Brain microvascular endothelial cell (primary cell): ENCODE measurements around the gene TRIM52.
"Not testable (repeated sequence)": the region's sequence is repeated elsewhere in the genome, so short reads cannot be mapped to it uniquely, and the experiment has no call there.

Source experiments
- DNase-seq: peaks from one replicate; pipeline ENCODE4 v3.0.0-alpha.2; 2020
- H3K27ac ChIP-seq: fragments of 250-450 bp; sonication (Bioruptor Pico); 2 replicates; pipeline ENCODE4 v1.5.1; 2020; ENCODE audit warnings: mild to moderate bottlenecking, moderate library complexity
- H3K27me3 ChIP-seq: fragments of 250-450 bp; sonication (Bioruptor Pico); replicated peaks from 2 replicates; pipeline ENCODE4 v1.5.1; 2020; ENCODE audit warnings: mild to moderate bottlenecking
- H3K36me3 ChIP-seq: fragments of 250-450 bp; sonication (Bioruptor Pico); replicated peaks from 2 replicates; pipeline ENCODE4 v1.5.1; 2020; ENCODE audit warnings: mild to moderate bottlenecking
- H3K4me3 ChIP-seq: 2 replicates; pipeline ENCODE4 v1.5.1; 2011; ENCODE audit warnings: low read depth, mild to moderate bottlenecking, control low read depth, low read length, moderate library complexity
- CTCF ChIP-seq: IDR thresholded peaks from 2 replicates; pipeline ENCODE4 v1.5.1; 2011; ENCODE audit warnings: low read depth, mild to moderate bottlenecking, moderate library complexity, low read length, control low read depth, inconsistent platforms; ENCODE audit errors: missing control alignments
- in situ Hi-C: cut with HindIII; loops from 2 replicates; pipeline ENCODE4 v1.10.0; 2017; ENCODE audit warnings: low sequenced_read_pairs, low pct_ligation_motif_present

The TRIM52 gene

DNA sequence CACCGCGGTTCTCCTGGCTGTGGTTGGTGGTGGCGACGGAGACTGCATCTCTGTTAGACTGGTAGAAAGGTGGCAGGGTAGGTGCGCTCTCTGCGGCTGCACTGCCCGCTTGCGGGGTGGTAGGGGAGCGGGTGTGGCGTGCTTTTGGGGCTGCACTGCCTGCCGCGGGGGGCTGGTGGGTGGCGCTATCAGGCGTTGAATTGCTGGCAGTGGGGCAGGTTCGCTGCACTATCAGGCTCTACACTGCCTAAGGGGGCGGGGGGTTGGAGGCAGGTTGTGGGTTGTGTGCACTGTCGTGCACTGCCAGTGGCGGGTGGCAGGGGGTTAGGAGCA is 21.0 kb upstream of the TRIM52 start:
- no peak for DNase-seq
- in situ Hi-C loops, result no loop called here
- Histone ChIP-seq H3K4me3 (no peak overlapping the region), H3K36me3 (no peaks in the 10 kb centered on the region), H3K27me3 (no peaks in the 10 kb centered on the region), H3K27ac (no peak overlapping the region)
- no peak for TF ChIP-seq CTCF

DNA sequence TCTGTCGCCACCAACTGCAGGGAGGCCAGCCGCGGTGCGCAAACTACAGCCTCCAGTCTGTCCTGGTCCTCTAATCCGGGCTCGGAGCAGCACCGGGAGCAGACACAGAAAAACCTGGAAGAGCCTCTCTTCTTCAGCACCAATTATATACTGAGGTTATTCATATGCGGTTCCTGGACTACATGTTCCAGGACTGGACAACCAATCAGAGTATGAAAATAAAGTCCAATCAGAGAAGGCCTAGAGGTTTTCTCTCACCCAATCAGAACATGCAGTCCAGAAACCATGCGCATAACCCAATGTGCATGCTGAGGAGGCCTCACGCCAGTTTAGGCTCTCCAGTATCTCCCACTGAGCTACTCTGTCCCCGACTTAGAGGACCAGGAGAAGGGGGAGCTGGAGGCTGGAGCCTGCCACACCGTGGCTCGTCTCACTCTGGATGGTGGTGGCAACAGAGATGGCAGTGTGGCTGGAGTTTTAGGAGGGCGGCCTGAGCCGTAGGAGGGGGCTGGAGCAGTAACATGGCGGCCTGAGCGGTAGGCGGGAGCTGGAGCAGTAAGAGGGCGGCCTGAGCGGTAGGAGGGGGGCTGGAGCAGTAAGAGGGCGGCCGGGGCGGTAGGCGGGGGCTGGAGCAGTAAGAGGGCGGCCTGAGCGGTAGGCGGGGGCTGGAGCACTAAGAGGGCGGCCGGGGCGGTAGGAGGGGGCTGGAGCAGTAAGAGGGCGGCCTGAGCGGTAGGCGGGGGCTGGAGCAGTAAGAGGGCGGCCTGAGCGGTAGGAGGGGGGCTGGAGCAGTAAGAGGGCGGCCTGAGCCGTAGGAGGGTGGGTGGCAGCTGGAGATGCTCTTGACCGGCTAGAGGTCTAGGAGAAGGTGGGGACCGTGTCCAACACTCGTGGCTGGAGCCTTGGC is 20.4 kb upstream of the TRIM52 start:
- TF ChIP-seq CTCF, result no peak
- in situ Hi-C loops, result no loop called here
- no peak for DNase-seq
- H3K4me3 ChIP-seq, result no peak overlapping the region
- H3K36me3 ChIP-seq, result no peaks in the 10 kb centered on the region
- H3K27ac ChIP-seq, result no peak overlapping the region
- H3K27me3 ChIP-seq, result no peaks in the 10 kb centered on the region

DNA sequence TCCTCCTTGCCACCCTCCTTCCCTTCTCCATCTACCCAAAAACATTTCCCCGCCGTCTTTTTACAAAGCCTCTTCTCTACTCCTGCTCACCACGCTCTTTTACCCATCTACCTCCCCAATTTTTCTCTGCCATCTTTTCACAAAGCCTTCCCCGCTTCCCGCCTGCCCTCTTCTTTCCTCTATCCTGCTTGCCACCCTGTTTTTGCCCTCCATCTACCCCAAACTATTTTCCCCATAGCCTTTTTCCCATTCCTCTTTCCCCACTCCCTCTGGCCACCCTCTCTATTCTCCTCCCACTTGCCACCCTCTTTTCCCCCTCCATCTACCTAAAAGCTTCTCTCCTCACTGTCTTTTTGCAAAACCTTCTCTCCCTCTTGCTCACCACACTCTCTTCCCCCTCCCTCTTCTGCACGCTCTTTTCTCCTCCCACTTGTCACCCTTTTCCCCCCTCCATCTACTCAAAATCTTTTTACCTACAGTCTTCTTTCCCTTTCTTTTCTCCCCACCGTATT is 19.4 kb upstream of the TRIM52 start:
- Histone ChIP-seq H3K27me3 (no peaks in the 10 kb centered on the region), H3K36me3 (no peaks in the 10 kb centered on the region), H3K4me3 (no peak overlapping the region), H3K27ac (no peak overlapping the region)
- in situ Hi-C loops, result no loop called here
- DNase-seq, result no peak
- TF ChIP-seq CTCF, result no peak

GRCh38 chr5:181273433-181273744 is 12.4 kb upstream of the TRIM52 start:
- in situ Hi-C loops, H3K4me3 ChIP-seq, DNase-seq, H3K27me3 ChIP-seq, H3K36me3 ChIP-seq, H3K27ac ChIP-seq: not testable (repeated sequence)

GRCh38 chr5:181271081-181271480 is 10.1 kb upstream of the TRIM52 start:
- H3K27ac ChIP-seq, result no peak overlapping the region
- H3K36me3 ChIP-seq, result no peaks in the 10 kb centered on the region
- TF ChIP-seq CTCF, result no peak

DNA sequence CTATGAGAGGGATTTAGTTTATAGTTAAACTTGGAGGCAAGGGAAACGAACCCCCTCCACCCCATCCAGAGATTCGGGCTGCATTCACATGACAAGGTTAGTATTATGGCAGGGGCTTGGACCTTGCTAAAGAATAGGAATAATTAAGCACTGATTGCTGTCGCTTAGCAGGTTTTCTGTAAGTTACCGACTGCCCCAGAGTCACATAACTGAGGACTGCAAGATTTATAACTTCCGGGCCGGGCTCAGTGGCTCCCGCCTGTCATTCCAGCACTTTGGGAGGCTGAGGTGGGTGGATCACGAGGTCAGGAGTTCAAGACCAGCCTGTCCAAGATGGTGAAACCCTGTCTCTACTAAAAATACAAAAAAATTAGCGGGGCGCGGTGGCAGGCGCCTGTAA is 7.0 kb upstream of the TRIM52 start:
- H3K36me3 ChIP-seq, DNase-seq, H3K27ac ChIP-seq, H3K4me3 ChIP-seq, in situ Hi-C loops, H3K27me3 ChIP-seq: not testable (repeated sequence)

More at GRCh38 chr5:181271081-181271480, 10.1 kb upstream of the TRIM52 start:
- Histone ChIP-seq H3K4me3 (no peak overlapping the region), H3K27me3 (no peaks in the 10 kb centered on the region)
- no peak for DNase-seq
- in situ Hi-C loops, result no loop called here

- H3K4me3 ChIP-seq, H3K36me3 ChIP-seq, H3K27ac ChIP-seq, in situ Hi-C loops, DNase-seq, H3K27me3 ChIP-seq: not testable (repeated sequence)
Observed at GRCh38 chr5:181267291-181267904, 6.5 kb upstream of the TRIM52 start.
